A549 (cell line): ENCODE measurements around the gene TCFL5.

Source experiments
- HDAC2 ChIP-seq: fragments of 200-600 bp; sonication (generic); IDR thresholded peaks from 2 replicates; pipeline ENCODE4 v1.6.1; 2016
- MAFK ChIP-seq: fragments of 450-650 bp; IDR thresholded peaks from 2 replicates; pipeline ENCODE4 v1.6.1; 2014; ENCODE audit not compliant: partially characterized antibody
- MAX ChIP-seq: IDR thresholded peaks from 2 replicates; pipeline ENCODE4 v1.6.1; 2012
- NFE2L2 ChIP-seq: fragments of 150-350 bp; conservative IDR thresholded peaks from 2 replicates; pipeline ENCODE4 v1.6.1; 2014; ENCODE audit warnings: low read length
- POLR2A ChIP-seq: IDR thresholded peaks from 2 replicates; pipeline ENCODE4 v1.6.1; 2012; ENCODE audit warnings: mild to moderate bottlenecking, low read length
- RAD21 ChIP-seq, 2 experiments: fragments of >200 bp in 1 of 2; sonication (Bioruptor Twin) in 1 of 2; formaldehyde crosslinking in 1 of 2; IDR thresholded peaks in 1 of 2; conservative IDR thresholded peaks in 1 of 2; 2 replicates in 1 of 2; 3 replicates in 1 of 2; pipeline ENCODE4 v1.6.1; 2012 to 2018; ENCODE audit warnings: inconsistent platforms in 1 of 2
- RCOR1 ChIP-seq: fragments of 150-350 bp; IDR thresholded peaks from 2 replicates; pipeline ENCODE4 v1.6.1; 2014; ENCODE audit warnings: antibody characterized with exemption, low read length, low read depth
- USF2 ChIP-seq: fragments of 450-650 bp; IDR thresholded peaks from 2 replicates; pipeline ENCODE4 v1.6.1; 2014; ENCODE audit warnings: antibody characterized with exemption
- ZFP36 ChIP-seq: fragments of 450-650 bp; IDR thresholded peaks from 2 replicates; pipeline ENCODE4 v1.6.1; 2014; ENCODE audit warnings: borderline replicate concordance; ENCODE audit not compliant: partially characterized antibody
- TF ChIP-seq, protein P1 (sequence below): fragments of >200 bp; sonication (Bioruptor Twin); formaldehyde crosslinking; IDR thresholded peaks from 3 replicates; pipeline ENCODE4 v1.5.1; 2016
- TF ChIP-seq, protein P2 (sequence below): fragments of 200-600 bp; sonication (generic); IDR thresholded peaks from 2 replicates; pipeline ENCODE4 v1.6.1; 2016; ENCODE audit warnings: antibody characterized with exemption, mild to moderate bottlenecking, moderate library complexity

GRCh38 chr20:62831361-62831788 lies 30.2 kb downstream of the TCFL5 start:
- TF ChIP-seq MAX (no peak), POLR2A (no peak), RCOR1 (no peak), NFE2L2 (no peak), MAFK (no peak), HDAC2 (no peak), ZFP36 (no peak), USF2 (no peak), RAD21 (conservative IDR thresholded peaks at IDR 0.05 in 1 of 2, IDR thresholded peaks at IDR 0.05 in 1 of 2) (no peak)
- TF ChIP-seq, protein P1, sequence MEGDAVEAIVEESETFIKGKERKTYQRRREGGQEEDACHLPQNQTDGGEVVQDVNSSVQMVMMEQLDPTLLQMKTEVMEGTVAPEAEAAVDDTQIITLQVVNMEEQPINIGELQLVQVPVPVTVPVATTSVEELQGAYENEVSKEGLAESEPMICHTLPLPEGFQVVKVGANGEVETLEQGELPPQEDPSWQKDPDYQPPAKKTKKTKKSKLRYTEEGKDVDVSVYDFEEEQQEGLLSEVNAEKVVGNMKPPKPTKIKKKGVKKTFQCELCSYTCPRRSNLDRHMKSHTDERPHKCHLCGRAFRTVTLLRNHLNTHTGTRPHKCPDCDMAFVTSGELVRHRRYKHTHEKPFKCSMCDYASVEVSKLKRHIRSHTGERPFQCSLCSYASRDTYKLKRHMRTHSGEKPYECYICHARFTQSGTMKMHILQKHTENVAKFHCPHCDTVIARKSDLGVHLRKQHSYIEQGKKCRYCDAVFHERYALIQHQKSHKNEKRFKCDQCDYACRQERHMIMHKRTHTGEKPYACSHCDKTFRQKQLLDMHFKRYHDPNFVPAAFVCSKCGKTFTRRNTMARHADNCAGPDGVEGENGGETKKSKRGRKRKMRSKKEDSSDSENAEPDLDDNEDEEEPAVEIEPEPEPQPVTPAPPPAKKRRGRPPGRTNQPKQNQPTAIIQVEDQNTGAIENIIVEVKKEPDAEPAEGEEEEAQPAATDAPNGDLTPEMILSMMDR: no peak
- TF ChIP-seq, protein P2, sequence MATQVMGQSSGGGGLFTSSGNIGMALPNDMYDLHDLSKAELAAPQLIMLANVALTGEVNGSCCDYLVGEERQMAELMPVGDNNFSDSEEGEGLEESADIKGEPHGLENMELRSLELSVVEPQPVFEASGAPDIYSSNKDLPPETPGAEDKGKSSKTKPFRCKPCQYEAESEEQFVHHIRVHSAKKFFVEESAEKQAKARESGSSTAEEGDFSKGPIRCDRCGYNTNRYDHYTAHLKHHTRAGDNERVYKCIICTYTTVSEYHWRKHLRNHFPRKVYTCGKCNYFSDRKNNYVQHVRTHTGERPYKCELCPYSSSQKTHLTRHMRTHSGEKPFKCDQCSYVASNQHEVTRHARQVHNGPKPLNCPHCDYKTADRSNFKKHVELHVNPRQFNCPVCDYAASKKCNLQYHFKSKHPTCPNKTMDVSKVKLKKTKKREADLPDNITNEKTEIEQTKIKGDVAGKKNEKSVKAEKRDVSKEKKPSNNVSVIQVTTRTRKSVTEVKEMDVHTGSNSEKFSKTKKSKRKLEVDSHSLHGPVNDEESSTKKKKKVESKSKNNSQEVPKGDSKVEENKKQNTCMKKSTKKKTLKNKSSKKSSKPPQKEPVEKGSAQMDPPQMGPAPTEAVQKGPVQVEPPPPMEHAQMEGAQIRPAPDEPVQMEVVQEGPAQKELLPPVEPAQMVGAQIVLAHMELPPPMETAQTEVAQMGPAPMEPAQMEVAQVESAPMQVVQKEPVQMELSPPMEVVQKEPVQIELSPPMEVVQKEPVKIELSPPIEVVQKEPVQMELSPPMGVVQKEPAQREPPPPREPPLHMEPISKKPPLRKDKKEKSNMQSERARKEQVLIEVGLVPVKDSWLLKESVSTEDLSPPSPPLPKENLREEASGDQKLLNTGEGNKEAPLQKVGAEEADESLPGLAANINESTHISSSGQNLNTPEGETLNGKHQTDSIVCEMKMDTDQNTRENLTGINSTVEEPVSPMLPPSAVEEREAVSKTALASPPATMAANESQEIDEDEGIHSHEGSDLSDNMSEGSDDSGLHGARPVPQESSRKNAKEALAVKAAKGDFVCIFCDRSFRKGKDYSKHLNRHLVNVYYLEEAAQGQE: no peak
